Muscle layer of duodenum (tissue), 2 donors: ENCODE measurements around the gene JAKMIP1.
"Not testable (repeated sequence)": the region's sequence is repeated elsewhere in the genome, so short reads cannot be mapped to it uniquely, and the experiment has no call there.

Experiments
- H3K27ac ChIP-seq: one replicate; pipeline ENCODE4 v1.7.0; 2013; ENCODE audit warnings: mild to moderate bottlenecking, low read length
- H3K27me3 ChIP-seq: one replicate; pipeline ENCODE4 v1.7.0; 2013; ENCODE audit warnings: low read depth, mild to moderate bottlenecking, control low read depth, low read length
- H3K36me3 ChIP-seq, 2 donors: one replicate each; pipeline ENCODE4 v1.7.0; 2013; ENCODE audit warnings: low read length in 2 of 2, control low read depth in 1 of 2, mild to moderate bottlenecking in 1 of 2; ENCODE audit not compliant: insufficient read depth in 2 of 2, control insufficient read depth in 1 of 2
- H3K4me1 ChIP-seq, 2 donors: one replicate each; pipeline ENCODE4 v1.7.0; 2013; ENCODE audit warnings: low read length in 2 of 2, mild to moderate bottlenecking in 2 of 2, control low read depth in 1 of 2, moderate library complexity in 1 of 2; ENCODE audit not compliant: insufficient read depth in 2 of 2, control insufficient read depth in 1 of 2
- H3K4me3 ChIP-seq, 2 donors: one replicate each; pipeline ENCODE4 v1.7.0; 2013; ENCODE audit warnings: low read length in 2 of 2, low read depth in 1 of 2, mild to moderate bottlenecking in 1 of 2
- H3K9me3 ChIP-seq, 2 donors: one replicate each; pipeline ENCODE4 v1.7.0; 2013; ENCODE audit warnings: low read length in 2 of 2, control low read depth in 1 of 2, mild to moderate bottlenecking in 1 of 2; ENCODE audit not compliant: control insufficient read depth in 1 of 2
- donor health status: healthy.

JAKMIP1 gene

GRCh38 chr4:6150046-6150735, 50.2 kb downstream of the JAKMIP1 start:
- no peaks in the 10 kb centered on the region for H3K9me3 ChIP-seq
- H3K27ac ChIP-seq: no peak overlapping the region
- H3K4me3 ChIP-seq: no peak overlapping the region
- no peaks in the 10 kb centered on the region for H3K27me3 ChIP-seq
- H3K36me3 ChIP-seq: no peaks in the 10 kb centered on the region
- no peaks in the 10 kb centered on the region for H3K4me1 ChIP-seq

GRCh38 chr4:6148506-6149205, 51.7 kb downstream of the JAKMIP1 start:
- Histone ChIP-seq H3K27ac (no peak overlapping the region), H3K9me3 (peaks cover 0 to 9% of the 10 kb centered on the region in 2 donors), H3K27me3 (no peaks in the 10 kb centered on the region), H3K4me1 (no peaks in the 10 kb centered on the region), H3K4me3 (no peak overlapping the region), H3K36me3 (no peaks in the 10 kb centered on the region)

GRCh38 chr4:6147441-6147840, 52.9 kb downstream of the JAKMIP1 start:
- Histone ChIP-seq H3K4me3 (no peak overlapping the region), H3K4me1 (no peaks in the 10 kb centered on the region), H3K27me3 (no peaks in the 10 kb centered on the region), H3K36me3 (no peaks in the 10 kb centered on the region), H3K9me3 (peaks cover 0 to 9% of the 10 kb centered on the region in 2 donors), H3K27ac (no peak overlapping the region)

- H3K36me3 ChIP-seq: no peaks in the 10 kb centered on the region
- H3K27me3 ChIP-seq: no peaks in the 10 kb centered on the region
- no peak overlapping the region for H3K4me3 ChIP-seq
- H3K27ac ChIP-seq: no peak overlapping the region
- peaks cover 0 to 9% of the 10 kb centered on the region in 2 donors for H3K9me3 ChIP-seq
- H3K4me1 ChIP-seq: no peaks in the 10 kb centered on the region
Observed at GRCh38 chr4:6143603-6144181, 56.7 kb downstream of the JAKMIP1 start.

GRCh38 chr4:6142935-6143602, 57.3 kb downstream of the JAKMIP1 start:
- Histone ChIP-seq H3K36me3 (no peaks in the 10 kb centered on the region), H3K27ac (no peak overlapping the region), H3K4me1 (no peaks in the 10 kb centered on the region), H3K4me3 (no peak overlapping the region), H3K9me3 (peaks cover 0 to 9% of the 10 kb centered on the region in 2 donors), H3K27me3 (no peaks in the 10 kb centered on the region)

- peaks cover 0 to 9% of the 10 kb centered on the region in 2 donors for H3K9me3 ChIP-seq
- H3K4me3 ChIP-seq: no peak overlapping the region
- H3K4me1 ChIP-seq: no peaks in the 10 kb centered on the region
- no peaks in the 10 kb centered on the region for H3K27me3 ChIP-seq
- H3K36me3 ChIP-seq: no peaks in the 10 kb centered on the region
- H3K27ac ChIP-seq: no peak overlapping the region
Observed at GRCh38 chr4:6142511-6142910, 57.8 kb downstream of the JAKMIP1 start.

GRCh38 chr4:6141554-6141953, 58.8 kb downstream of the JAKMIP1 start:
- no peaks in the 10 kb centered on the region for H3K4me1 ChIP-seq
- peaks cover 0 to 9% of the 10 kb centered on the region in 2 donors for H3K9me3 ChIP-seq
- no peaks in the 10 kb centered on the region for H3K27me3 ChIP-seq
- H3K36me3 ChIP-seq: no peaks in the 10 kb centered on the region
- H3K27ac ChIP-seq: no peak overlapping the region
- H3K4me3 ChIP-seq: no peak overlapping the region

- H3K27me3 ChIP-seq, H3K27ac ChIP-seq, H3K36me3 ChIP-seq: not testable (repeated sequence)
Observed at GRCh38 chr4:6141021-6141420, 59.3 kb downstream of the JAKMIP1 start.

GRCh38 chr4:6137747-6138135, 62.6 kb downstream of the JAKMIP1 start:
- Histone ChIP-seq H3K4me1 (no peaks in the 10 kb centered on the region), H3K27me3 (no peaks in the 10 kb centered on the region), H3K36me3 (no peaks in the 10 kb centered on the region), H3K4me3 (no peak overlapping the region), H3K27ac (no peak overlapping the region), H3K9me3 (peaks cover 0 to 4% of the 10 kb centered on the region in 2 donors)

More at GRCh38 chr4:6141021-6141420, 59.3 kb downstream of the JAKMIP1 start:
- H3K4me1 ChIP-seq, H3K9me3 ChIP-seq, H3K4me3 ChIP-seq: not testable (repeated sequence)

- Histone ChIP-seq H3K9me3 (peaks cover 0 to 4% of the 10 kb centered on the region in 2 donors), H3K4me1 (no peaks in the 10 kb centered on the region), H3K36me3 (no peaks in the 10 kb centered on the region), H3K4me3 (no peak overlapping the region), H3K27me3 (no peaks in the 10 kb centered on the region), H3K27ac (no peak overlapping the region)
Observed at GRCh38 chr4:6137027-6137746, 63.2 kb downstream of the JAKMIP1 start.
